IPS DF 4.7 (cell line): ENCODE measurements around the gene ZRANB1.

Experiments used
- DNase-seq: peaks from one replicate; pipeline ENCODE4 v3.0.0-alpha.2; 2013; ENCODE audit warnings: low spot score; ENCODE audit errors: extremely low read depth

Gene ZRANB1

GRCh38 chr10:125004571-125005311 lies 62.8 kb downstream of the ZRANB1 start:
- DNase-seq = no peak

DNA sequence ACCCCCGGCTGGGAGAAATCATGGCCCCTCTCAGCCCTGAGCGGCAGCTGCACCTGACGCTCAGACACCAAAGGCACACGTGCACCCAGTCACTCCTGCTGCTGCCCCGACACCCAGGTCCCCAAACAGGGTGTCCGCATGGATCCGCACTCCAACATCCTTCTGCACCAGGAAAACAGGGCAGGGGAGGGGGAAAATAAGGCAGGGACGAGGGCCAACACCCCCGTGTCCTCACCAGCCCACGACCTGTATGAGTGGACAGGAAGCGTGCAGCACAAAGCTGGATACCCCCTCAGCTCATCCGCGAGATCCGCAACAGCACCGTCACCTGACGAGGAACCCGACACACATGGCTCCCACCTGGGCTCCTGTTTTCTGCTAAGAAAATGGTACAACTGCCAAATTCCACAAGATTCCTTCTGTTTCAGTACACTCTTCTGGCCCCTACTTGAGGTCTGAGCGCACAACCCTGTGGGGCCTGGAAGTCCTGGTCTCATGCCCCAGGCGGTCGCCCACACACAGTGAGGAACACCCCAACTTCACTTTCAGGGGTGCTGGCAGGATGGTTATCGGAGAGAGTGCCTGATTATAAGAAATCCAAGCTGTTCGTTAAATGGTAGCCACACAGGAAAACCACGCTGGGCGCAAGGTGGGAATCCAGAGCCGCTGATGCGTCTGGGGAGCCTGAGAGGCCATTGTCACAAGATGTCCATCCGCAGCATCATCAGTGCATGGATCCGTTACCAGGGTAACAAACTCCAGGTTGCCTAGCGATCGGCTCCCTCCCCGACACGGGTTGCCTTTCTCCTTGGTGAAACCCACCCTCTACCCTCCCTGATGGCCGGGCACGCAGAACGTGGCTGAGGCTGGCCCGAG lies 63.6 kb downstream of the ZRANB1 start:
- no peak for DNase-seq

DNA sequence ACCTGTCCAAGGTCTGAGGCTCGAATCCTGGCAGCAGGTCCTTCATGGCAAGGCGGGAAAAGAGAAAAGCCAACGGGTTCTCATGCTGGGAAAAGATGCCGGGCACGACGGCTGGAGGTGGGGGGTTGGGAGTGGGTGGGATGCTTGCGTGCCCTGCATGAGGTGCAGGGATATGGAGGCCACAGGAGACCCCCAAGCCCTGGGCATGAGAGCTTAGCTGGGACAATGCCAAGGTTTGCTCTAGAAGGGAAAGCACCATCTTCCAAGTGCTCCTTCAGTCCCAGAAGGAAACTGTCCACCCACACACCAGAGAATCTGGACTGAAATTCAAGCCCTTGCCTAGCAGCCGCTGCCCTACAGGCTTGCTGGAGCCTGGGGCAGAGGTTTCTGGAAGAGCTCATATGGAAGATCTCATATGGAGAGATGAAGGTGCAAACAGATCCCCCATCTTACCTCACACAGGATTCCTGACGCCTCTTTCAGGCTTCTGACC lies 64.3 kb downstream of the ZRANB1 start:
- no peak for DNase-seq

DNA sequence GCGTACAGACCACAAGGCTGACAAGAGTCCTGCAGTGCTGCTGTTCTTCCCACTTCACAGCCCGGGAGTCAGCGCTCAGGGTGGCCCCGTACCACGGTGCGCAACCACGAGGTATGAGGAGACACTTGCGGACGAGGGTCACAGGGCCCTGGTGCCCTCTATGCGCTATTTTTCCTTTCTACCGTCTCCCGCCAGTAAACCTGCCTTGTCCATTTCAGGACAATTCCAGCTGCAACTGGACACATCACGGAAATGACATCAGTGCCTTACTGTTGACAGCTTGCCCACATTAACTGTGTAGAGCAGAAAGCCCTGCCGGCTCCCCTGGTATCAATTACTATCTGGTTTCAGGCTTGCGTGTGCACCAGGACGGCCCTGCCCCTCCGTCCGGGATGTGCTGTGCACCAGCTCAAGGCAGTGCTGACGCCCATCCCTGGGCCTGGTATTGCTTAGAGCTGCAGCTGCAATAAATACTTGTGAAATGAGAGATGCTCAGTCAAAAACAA lies 65.1 kb downstream of the ZRANB1 start:
- no peak for DNase-seq

DNA sequence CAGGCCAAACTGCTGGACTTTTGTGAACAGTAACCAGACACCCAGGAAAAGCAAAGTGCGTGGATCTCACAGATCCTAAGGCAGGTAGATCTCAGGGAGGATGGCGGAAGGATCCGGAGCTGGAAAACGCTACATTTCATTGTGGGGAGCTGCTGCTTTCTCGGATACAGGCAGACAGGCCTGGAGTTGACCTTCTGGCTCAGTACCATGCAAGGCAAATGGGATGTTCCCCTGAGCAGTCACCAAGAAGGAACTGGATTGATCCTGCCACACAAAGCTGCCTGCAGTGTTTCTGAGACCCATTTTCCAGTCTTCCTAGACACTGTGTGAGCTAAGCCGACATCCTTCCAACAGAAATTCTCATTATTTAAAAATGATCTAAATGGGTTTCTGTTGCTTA lies 65.5 kb downstream of the ZRANB1 start:
- DNase-seq = no peak

DNA sequence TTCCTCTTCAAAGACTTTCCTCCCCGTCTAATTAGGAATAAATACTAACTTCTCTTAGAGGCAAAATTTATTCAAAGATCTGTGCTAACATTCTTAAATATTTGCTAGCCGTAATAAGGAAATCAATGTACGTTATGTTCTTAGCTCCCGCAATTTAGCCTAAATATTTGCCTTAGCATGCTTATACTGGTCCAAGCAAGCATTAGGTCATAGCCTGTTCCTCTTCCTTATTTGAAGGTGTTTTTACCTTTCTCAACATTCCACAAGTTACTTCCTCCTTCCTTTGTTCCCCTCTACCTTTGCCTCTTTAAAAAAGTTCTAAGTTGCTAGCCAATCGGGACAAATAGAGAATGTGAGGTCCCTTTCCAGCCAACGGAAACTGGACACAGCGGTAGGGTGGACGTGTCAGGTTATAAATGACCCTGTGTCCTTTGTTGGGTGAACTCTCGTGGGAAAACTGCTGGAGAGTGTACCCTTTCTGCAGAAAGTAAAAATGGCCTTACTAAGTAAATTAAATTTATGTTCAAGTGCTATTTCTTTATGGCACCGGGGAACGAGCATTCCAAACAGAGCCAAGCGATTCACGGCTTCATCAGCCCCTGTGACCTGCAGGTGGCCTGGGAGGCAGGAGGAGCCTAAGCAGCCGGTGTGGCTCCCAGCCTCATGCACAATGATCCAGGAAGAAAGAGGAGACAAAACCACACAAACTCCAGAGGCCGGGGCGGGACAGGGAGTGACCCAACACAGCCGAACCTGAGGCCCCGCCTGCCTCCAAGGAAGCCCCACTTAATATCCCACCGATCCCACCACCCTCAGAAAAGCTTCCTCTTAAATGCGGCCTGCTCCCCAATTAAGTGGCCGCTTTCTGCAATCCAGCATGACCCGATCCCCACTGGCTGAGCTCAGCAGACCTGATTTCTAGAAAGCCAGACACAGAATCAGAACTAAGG lies 67.0 kb downstream of the ZRANB1 start:
- no peak for DNase-seq

DNA sequence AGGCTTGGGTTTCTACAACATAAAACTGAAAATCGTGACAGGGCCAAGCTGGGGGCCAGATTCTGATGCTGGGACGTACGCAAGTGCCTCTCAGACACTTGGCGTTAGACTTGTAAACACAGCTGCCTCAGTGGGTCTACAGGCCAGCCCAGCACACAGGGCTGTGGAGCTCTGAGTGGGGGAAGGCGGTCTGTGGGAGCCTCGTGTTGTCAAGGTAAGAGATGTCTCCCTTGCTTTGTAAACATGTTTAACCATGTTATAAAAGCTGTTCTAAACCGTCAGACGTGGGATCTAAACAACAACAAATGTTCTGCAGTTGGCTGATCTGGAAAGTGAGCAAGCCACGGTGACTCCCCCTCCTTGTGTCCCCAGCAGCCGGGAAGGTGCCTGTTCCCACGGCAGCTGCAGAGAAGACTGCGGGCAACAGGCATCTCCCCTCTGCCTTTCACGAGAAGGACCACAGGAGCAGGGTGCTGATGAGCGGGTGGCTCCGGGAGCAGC lies 67.8 kb downstream of the ZRANB1 start:
- no peak for DNase-seq

- DNase-seq = no peak
Measured at GRCh38 chr10:125010362-125010761, 68.4 kb downstream of the ZRANB1 start.

DNA sequence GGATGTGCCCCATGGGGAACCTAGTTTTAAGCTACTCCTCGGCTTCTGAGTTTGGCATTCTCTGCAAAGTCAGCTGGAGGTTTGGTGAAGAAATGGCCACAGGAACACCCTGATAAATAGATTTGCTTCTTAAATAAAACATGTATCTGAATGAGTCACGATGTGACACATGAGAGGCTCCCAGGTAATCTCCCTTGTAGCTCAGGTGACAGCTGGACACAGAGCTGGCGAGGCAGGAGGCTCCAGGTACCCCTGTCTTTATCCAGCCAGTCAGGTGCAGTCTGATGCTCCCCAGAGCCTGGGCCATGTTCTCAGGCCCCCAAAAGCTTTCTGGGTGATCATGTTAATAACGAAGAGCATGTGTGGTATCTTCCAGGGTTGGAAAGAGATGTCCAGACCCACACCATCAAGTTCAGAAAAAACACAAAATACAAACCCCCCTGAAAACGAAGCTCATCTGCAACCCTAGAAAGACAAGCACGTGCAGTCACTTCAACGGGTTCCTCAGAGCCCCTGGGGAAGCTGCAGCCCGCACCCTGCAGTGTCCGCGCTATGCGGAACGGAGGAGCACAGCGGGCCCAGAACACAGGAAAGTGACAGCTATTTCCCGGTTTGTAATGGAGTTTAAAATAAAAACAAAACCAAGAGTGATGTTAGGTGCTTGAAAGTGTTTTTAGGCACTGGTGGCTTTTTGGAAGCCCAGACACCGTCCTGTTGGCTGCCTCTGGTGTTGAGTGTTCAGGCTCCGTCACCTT lies 69.4 kb downstream of the ZRANB1 start:
- DNase-seq = no peak

DNA sequence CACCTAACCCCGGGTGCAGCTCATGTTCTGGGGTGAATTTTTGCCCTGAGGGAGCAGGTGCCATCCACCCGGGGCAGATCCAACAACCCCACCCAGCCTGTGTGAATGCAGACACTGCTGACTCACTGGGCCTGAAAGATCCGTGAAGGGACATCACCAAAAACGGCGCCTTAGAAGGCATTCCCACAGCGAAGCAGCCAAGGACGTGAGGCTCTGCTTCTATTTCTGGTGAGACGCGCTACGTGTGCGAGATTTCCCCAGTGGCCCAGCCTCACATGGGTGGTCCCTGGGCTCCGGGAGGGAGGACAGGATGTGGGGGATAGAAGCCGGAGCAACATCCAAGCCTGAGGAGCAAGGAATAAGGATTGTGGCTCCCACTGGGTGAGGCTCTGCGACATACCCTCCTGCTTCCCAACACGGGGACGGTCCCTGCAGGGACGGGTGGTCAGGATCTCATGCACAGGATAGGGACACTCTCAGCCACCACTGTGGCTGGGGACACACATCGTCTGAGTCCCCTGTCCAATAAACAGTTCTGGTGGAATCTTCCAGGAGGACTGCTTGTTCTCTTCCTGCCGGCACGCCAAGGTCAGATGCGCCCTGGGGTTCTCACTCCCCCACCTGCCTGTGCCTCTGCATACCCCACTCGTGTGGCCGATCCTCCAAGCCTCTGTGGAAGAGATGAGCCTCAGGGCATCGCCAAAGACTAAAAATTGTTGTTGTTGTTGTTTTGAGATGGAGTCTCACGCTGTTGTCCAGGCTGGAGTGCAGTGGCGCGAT lies 70.2 kb downstream of the ZRANB1 start:
- DNase-seq = no peak

- DNase-seq = no peak
Measured at GRCh38 chr10:125012851-125013528, 71.1 kb downstream of the ZRANB1 start.

DNA sequence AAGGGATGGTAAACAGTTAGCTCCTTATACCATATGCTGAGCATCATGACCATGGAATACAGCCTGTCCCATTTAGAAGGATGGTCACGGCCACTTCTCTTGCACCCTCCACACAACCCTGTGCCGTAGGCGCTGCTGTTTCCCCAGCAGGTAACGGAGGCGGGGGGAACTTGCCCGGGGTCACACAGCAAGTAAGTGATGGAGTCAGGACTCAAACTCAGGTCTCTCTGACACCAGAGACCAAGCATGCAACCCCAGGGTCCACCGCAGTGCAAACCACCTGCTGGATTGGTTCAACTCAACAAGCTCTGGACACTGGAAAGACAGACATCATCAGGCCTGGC lies 71.6 kb downstream of the ZRANB1 start:
- DNase-seq = no peak

GRCh38 chr10:125014086-125014830 lies 72.3 kb downstream of the ZRANB1 start:
- DNase-seq = no peak

DNA sequence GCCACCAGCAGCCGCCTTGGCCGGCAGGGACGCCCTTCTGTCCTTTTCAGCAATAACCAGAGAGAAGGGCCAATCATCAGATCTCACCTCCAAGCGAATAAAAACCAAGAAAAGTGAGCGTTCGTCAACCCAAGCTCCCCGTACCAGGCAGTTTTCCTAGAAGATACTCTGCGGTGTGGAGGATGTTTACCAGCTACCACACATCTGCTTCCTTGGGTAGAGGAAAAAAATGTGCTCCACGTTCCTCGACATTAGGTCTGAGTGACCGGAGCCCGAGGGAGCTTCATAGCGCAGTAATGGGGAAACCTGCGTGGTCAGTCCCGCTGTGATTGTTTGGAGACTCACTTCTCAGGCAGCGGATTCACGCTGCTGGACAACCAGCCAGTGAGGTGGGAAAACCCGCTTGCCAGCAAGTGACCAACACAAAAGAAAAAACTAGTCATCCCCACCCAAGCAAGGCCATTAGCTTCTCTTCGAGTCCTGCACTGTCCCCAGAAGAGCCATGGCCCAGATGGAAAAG lies 73.0 kb downstream of the ZRANB1 start:
- DNase-seq = no peak

DNA sequence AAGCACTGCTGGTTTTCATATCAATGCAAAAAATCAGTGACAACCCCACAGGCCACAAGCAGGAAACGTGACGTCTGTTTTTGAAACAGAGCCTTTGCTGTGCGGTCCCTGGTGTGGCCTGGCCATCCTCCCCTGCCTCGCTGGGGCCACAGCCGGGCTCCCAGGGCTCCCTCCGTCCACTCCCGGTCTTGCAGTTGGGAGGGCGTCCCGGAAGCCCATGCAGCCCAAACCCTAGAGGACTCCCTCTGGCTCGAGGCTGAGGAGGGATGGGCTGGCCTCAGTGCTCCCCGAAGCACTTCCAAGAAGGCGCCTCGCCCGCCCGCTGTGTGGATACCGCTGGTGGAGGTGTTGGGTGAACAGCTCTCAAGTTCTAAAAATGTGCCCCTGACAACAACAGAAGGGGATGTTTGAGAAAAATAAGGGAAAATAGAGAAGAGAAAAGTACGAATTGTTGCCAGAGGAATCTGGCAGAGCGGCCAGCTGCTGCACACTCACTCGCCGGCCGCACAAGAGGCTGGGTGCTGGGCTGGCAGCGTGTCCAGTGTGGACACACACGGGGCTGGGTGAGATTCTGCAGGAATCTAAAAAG lies 73.5 kb downstream of the ZRANB1 start:
- no peak for DNase-seq

DNA sequence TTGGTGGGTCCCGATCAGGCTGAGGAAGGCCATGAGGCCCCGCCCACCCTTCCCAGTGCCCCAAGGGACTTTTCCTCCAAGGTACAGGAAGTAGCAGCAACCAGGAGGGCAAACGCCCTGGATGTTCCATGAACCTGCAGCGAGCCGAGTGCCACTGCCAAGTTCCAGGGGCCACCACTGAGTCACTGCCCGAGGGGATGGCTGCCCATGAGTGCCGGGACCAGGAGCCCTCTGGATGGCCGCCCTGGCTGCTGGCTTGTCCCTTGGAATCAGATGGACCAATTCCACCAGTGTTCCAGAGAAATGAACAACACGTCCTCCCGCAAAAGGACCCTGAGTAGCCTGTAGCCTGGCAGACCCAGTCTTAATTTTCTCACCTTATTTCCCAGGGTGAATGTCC lies 74.2 kb downstream of the ZRANB1 start:
- DNase-seq = no peak

GRCh38 chr10:125016611-125017202 lies 74.8 kb downstream of the ZRANB1 start:
- no peak for DNase-seq
